Measurements from ENCODE around the gene HOXB3.
"Not testable (repeated sequence)": the region's sequence is repeated elsewhere in the genome, so short reads cannot be mapped to it uniquely, and the experiment has no call there.

Gene HOXB3

GRCh38 chr17:48545539-48545938 lies 44.5 kb downstream of the HOXB3 start:
- DNase-seq (ENCODE audit: low spot score), result no peak

GRCh38 chr17:48545022-48545375 lies 45.0 kb downstream of the HOXB3 start, which contains the start of gene HOXB2:
TSS of gene HOXB2 (minus strand) at chr17:48545109. CDS start at chr17:48544911, 198 bp downstream.
- DNase-seq (ENCODE audit: low spot score), result no peak

GRCh38 chr17:48544349-48545021 lies 45.6 kb downstream of the HOXB3 start:
- DNase-seq (ENCODE audit: low spot score), result no peak

- no peak for DNase-seq (ENCODE audit: low spot score)
These were observed 46.1 kb downstream of the HOXB3 start for GRCh38 chr17:48543854-48544348.

- DNase-seq (ENCODE audit: low spot score), result no peak
These were observed 46.8 kb downstream of the HOXB3 start for GRCh38 chr17:48543107-48543853.

- DNase-seq (ENCODE audit: low spot score), result no peak
These were observed 47.3 kb downstream of the HOXB3 start for GRCh38 chr17:48542698-48543106.

- no peak for DNase-seq (ENCODE audit: low spot score)
These were observed 47.9 kb downstream of the HOXB3 start for GRCh38 chr17:48542114-48542656.

- DNase-seq (ENCODE audit: low spot score), result no peak
These were observed 48.4 kb downstream of the HOXB3 start for GRCh38 chr17:48541577-48542113.

- no peak for DNase-seq (ENCODE audit: low spot score)
These were observed 48.9 kb downstream of the HOXB3 start for GRCh38 chr17:48541036-48541576.

- no peak for DNase-seq (ENCODE audit: low spot score)
These were observed 49.8 kb downstream of the HOXB3 start for GRCh38 chr17:48540213-48540612.

GRCh38 chr17:48539177-48539576 lies 50.9 kb downstream of the HOXB3 start:
- DNase-seq (ENCODE audit: low spot score), result no peak

- no peak for DNase-seq (ENCODE audit: low spot score)
These were observed 52.7 kb downstream of the HOXB3 start for GRCh38 chr17:48537316-48537715.

- DNase-seq (ENCODE audit: low spot score), result not testable (repeated sequence)
These were observed 54.1 kb downstream of the HOXB3 start for GRCh38 chr17:48535793-48536559.

- DNase-seq (ENCODE audit: low spot score), result no peak
These were observed 57.8 kb downstream of the HOXB3 start for GRCh38 chr17:48532261-48532660.

GRCh38 chr17:48530887-48531272 lies 59.2 kb downstream of the HOXB3 start, which contains the start of gene HOXB1:
TSS of gene HOXB1 (minus strand) at chr17:48531011. CDS start at chr17:48530904, 107 bp downstream.
- DNase-seq (ENCODE audit: low spot score), result no peak

- DNase-seq (ENCODE audit: low spot score), result no peak
These were observed 59.7 kb downstream of the HOXB3 start for GRCh38 chr17:48530208-48530886.

- no peak for DNase-seq (ENCODE audit: low spot score)
These were observed 60.4 kb downstream of the HOXB3 start for GRCh38 chr17:48529683-48530009.

- no peak for DNase-seq (ENCODE audit: low spot score)
These were observed 60.9 kb downstream of the HOXB3 start for GRCh38 chr17:48528936-48529682.

- no peak for DNase-seq (ENCODE audit: low spot score)
These were observed 61.7 kb downstream of the HOXB3 start for GRCh38 chr17:48528153-48528935.

GRCh38 chr17:48527547-48527932 lies 62.5 kb downstream of the HOXB3 start:
- no peak for DNase-seq (ENCODE audit: low spot score)

All from cerebellar cortex (tissue), 1 donor.